Posterior vena cava (tissue), 2 donors: ENCODE data around the gene POLR2L. TPM values are rescaled to one million over a fixed set of nuclear protein-coding genes. Genes with fewer than 3 reads are reported as not detected.

Experiments
- DNase-seq: peaks from one replicate; pipeline ENCODE4 v3.0.0-alpha.2; 2020; ENCODE audit warnings: low spot score
- intact Hi-C, 2 donors: fragments of 100-400 bp; cut with DNase I; formaldehyde crosslinking; loops; one replicate each; pipeline versions ENCODE4 v1.14.1 to v1.14.2; 2022 to 2023
- total RNA-seq, 2 donors: library from RNA; stranded (reverse); fragmentation: NEBNext Ultra II Directional; extraction: Animal tissue kit (Norgen Biotek cat#: 25700); gene quantifications; one replicate each; pipeline ENCODE4 v1.2.1, GENCODE V29; 2021
- donor health status: DM: yes; HTN: yes; CAD: no.
- donor health status: DM: yes; HTN: yes; CAD: no.

The POLR2L gene
- total RNA-seq, 2 donors from 2014 or later = 63.9 to 91.4 TPM

DNA sequence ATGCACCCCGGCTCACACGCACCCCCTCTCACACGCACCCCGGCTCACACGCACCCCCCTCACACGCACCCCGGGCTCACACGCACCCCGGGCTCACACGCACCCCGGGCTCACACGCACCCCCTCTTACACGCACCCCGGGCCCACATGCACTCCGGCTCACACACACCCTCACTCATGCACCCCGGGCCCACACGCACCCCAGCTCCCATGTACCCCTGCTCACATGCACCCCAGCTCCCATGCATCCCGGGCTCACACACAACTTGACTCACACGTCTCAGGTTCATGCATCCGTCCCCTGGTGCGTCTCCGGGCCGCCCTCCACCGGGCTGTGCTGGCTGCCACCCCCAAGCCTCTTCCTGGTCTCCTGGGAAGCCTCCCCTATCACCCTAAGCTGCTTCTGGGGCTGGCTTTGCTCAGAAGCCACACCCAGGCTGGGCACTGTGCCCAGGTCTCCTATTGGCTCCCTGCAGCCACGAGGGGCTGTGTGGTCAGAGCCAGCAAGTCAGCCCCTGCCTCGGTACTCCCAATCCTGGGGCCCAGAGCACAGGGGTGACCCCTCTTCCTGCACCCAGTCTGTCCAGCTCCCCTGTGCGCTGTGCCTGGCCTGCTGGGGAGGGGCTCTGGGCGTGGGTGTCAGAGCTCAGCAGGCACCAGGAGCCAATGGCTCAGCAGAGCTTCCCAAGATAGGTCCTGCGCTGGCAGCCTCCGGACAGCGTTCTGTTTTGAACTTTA, 17.2 kb upstream of the POLR2L start:
- intact Hi-C loops = loop anchor here in 1 of 2 donors (10.0 kb wide), 1 partner anchor 185 kb away; no protein-coding TSS in a partner anchor
- DNase-seq = peak; percentile 94

DNA sequence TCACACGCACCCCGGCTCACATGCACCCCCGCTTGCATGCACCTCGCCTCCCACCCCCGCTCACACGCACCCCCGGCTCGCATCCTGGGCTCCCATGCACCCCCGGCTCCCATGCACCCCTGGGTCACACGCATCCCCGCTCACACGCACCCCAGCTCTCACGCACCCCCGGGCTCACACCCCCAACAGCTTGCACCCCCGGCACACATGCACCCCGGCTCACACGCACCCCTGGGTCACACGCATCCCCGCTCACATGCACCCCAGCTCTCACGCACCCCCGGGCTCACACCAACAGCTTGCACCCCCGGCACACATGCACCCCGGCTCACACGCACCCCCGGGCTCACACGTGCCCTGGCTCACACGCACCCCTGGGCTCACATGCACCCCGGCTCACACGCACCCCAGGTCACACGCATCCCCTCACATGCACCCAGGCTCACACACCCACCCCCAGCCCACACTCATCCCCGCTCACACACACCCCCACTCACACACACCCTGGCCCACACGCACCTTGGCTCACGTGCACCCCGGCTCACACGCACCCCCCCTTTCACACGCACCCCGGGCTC, 16.5 kb upstream of the POLR2L start:
- no peak for DNase-seq
- intact Hi-C loops = no loop called here

DNA sequence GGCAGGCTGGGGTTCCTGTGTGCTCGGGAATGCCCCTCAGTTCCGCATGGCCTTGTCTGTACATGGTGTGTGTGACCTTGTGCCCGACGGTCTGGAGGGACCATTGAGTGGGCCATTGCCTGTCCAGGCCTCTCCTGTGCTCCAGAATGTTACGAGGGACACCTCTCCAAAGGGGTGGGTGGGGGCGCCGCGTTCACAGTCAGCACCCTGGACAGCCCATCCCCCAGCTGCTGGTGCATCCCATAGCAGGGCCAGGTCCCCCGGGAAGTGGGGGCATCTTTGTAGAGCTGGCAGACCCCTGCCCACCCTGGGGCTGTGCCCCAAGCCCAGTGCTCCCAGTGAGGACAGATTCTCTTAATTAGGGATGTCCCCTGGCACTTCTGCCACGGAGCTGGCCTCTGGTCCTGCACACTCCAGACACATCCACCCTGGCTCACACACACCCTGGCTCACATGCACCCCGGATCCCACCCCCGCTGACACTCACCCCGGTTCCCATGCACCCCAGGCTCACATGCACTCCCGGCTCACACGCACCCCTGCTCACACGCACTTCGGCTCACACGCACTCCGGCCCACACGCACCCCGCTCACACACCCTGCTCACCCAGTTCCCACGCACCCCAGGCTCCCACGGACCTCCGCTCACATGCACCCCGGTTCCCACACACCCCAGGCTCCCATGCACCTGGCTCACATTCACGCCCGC, 15.9 kb upstream of the POLR2L start:
- intact Hi-C loops = no loop called here
- DNase-seq = no peak

GRCh38 chr11:856397-856796, 14.1 kb upstream of the POLR2L start:
- intact Hi-C loops = no loop called here

DNA sequence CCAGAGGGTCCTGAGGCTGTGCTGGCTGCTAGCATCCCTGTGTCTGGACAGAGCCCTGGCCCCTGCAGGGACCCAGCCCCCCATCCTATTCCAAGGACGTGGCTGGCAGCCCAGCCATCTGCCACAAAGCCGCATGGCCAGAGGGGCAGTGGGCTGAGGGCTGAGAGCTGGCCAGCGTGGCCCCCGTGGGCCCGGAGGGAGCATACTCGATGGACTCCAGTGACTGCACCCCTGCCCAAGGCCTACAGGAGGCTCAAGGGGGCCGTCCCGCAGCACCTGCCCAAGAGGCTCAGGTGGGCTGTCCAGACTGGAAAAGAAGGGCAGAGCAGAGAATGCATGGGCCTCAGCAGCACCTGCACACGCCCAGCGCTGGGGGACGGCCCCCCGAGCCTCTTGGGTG, 13.5 kb upstream of the POLR2L start:
- intact Hi-C loops = no loop called here
- DNase-seq = no peak

More at GRCh38 chr11:856397-856796, 14.1 kb upstream of the POLR2L start:
- no peak for DNase-seq

GRCh38 chr11:855330-855674, 13.0 kb upstream of the POLR2L start:
- DNase-seq = no peak
- intact Hi-C loops = no loop called here

- intact Hi-C loops = loop anchor here in 1 of 2 donors (5.0 kb wide), 1 partner anchor 198 kb away; no protein-coding TSS in a partner anchor
- no peak for DNase-seq
These were observed 12.4 kb upstream of the POLR2L start for GRCh38 chr11:854601-855329.

GRCh38 chr11:853682-854448, 11.5 kb upstream of the POLR2L start:
- intact Hi-C loops = loop anchor here in 1 of 2 donors (5.0 kb wide), 1 partner anchor 198 kb away; no protein-coding TSS in a partner anchor
- DNase-seq = no peak

DNA sequence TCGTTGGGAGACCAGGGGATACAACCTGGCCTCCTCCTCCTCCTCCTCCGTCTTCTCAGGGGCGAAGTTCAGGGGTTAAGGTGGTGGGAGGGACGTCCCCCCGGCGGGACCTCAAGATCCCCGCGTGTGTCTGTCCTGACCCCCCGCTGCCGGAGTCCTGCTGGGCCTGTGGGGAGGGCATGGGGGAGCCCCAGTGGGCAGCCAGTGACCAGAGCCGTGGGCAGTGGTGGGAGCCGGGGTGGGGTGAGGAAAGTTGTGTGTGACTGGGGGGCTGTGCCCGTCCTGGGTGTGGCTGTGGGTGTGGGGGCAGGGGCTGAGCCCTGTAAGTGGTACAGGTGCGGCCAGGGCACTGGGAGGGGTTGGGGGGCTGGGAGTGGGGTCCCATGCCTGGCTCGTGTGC, 10.4 kb upstream of the POLR2L start:
- intact Hi-C loops = loop anchor here in 1 of 2 donors (5.0 kb wide), 1 partner anchor 200 kb away; no protein-coding TSS in a partner anchor
- no peak for DNase-seq

GRCh38 chr11:850775-851763, 8.7 kb upstream of the POLR2L start:
- no peak for DNase-seq
- intact Hi-C loops = loop anchor here in 1 of 2 donors (5.0 kb wide), 1 partner anchor 201 kb away; no protein-coding TSS in a partner anchor

DNA sequence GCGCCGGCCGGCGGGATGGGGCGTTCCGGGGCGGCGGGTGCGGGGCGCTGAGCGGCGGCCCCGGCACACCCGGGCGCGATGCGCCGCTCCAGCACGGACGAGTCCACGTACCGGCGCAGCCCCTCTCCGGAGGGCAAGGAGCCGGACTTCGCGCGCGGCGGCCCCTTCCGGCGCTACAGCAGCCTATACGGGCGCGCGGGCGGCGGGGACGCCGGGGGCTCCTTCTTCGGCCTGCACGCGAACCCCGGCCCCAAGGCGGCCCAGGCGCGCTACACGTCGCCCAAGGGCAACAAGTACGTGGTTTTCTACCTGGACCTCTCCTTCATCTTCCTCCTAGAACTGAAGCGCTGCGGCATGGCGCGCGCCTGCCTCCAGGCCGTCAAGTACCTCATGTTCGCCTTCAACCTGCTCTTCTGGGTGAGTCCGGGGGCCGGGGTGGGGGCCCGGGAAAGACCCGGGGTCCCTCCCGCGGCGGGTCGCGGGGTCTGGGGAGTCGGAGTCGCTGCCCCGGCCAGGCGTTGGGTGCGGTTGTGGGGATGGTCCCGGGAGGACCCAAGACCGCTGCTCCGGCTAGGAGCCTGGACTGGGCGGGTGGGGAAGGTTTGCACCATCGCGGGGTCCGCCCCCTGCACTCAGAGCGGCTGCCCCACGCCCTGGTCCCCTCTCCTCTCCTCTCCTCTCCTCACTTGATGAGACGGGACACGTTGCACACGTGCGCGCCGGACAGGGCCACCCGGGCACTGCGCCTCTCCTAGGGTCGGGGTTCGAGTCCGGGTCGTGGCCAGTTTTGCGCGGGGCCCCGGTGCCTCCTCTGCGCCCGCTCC, 7.8 kb upstream of the POLR2L start:
- intact Hi-C loops = loop anchor here in 1 of 2 donors (5.0 kb wide), 1 partner anchor 202 kb away; no protein-coding TSS in a partner anchor
- no peak for DNase-seq

DNA sequence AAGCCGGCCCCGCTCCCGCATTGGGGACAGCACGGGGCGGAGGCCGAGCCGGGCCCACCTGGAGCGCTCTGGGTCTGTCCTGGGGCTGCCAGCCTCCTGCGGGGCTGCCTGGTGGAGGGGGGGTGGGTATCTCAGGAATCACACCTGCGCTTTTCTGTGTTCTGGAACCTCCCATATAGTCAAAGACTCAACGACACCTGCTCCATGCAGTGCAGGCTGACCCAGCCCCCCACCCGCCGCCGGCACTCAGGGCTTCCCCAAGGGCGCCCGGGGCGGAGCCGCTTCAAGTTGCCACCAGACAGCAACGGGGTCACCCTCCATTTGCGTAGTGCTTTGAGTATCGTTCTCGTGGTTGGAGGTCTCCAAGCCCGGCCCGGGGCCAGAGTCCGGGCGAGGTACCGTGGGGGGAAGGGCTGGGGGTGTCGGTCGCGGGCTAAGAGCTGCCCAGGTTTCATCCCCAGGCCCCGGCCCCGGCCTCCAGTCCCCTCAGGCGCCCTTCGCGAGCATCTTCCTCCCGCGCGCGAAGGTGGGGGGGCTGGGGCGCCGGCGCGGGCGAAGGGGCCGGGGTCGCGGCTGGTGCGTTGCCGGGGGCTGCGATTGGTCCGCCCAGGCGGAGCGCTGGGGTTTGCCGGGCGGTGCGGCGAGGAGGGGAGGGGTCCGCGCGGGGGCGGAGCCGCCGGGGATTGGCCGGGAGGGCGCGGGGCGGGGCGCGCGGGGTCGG, 6.9 kb upstream of the POLR2L start:
- intact Hi-C loops = no loop called here
- DNase-seq = no peak

- intact Hi-C loops = no loop called here
- DNase-seq = no peak
These were observed 6.1 kb upstream of the POLR2L start for GRCh38 chr11:848380-848931.

- intact Hi-C loops = no loop called here
- DNase-seq = no peak
These were observed 5.5 kb upstream of the POLR2L start for GRCh38 chr11:847876-848275.

DNA sequence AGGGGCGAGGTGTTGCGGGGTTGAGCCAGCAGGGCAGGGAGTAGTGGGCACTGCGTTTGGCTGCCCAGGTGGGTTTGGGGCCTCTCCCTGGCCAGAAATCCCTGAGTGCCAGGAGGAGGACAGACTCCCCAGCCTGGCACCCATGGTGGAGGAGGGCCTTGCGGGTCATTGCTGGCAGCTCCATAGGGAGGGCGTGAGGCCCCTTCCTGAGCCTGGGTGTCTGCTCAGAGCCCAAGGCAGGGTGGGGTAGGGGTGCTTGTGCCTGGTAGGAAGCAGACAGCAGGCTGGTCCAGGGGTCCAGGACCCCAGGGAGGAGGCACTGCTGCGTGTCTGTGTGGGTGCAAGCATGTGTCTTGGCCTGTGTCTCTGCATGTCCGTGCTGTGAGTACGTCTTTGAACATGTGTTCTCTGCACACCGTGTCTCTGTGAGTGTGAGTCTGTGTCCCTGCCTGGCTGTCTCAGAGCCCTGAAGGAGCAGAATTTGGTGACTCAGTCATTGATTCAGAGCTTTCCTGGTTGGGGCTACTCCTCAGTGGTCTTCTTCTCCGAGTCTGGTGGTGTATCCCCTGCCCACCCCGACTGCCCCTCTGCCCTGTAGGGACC, 4.3 kb upstream of the POLR2L start:
- intact Hi-C loops = no loop called here

More for the DNA sequence above, 4.3 kb upstream of the POLR2L start:
- no peak for DNase-seq
